Measurements from ENCODE around the gene GINS3. TPM values are rescaled to one million over a fixed set of nuclear protein-coding genes. Genes with fewer than 3 reads are reported as not detected.

GINS3 gene
- total RNA-seq, 3 donors from 2014 or later (not counting 1 experiment from before 2014, with no cell fraction given): 1.4 to 3.5 (median 2.2) TPM

DNA sequence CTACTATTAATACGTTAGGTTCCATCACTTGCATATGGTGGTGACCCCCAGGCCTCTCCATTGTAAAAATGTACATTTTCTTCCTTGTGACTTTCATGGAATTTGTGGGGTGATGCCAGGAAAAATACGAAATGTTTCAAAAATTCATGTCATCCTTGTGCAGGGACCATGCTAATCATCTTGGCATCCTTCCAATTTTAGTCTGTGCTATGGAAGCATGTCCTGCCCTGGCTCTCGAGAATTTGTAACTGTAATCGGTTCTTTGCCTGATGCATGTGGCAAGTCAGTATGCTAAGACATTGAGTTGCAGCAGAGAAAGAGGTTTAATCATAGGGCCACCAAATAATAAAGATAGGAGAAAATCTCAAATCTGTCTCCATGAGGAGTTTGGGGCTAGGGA lies 14.3 kb upstream of the GINS3 start:
- Mint-ChIP-seq H3K4me1 (no peaks in the 10 kb centered on the region), H3K9me3 (no peaks in the 10 kb centered on the region), H3K27ac (no peak overlapping the region), H3K27me3 (ENCODE audit: low read depth in 2 of 2) (peaks cover 13 to 40% of the 10 kb centered on the region in 2 donors), H3K4me3 (no peak overlapping the region), H3K36me3 (no peaks in the 10 kb centered on the region)
- 79% methylated on average over 4 of the region's 4 CpGs for WGBS (ENCODE audit: insufficient coverage)
- TF ChIP-seq, protein P1, sequence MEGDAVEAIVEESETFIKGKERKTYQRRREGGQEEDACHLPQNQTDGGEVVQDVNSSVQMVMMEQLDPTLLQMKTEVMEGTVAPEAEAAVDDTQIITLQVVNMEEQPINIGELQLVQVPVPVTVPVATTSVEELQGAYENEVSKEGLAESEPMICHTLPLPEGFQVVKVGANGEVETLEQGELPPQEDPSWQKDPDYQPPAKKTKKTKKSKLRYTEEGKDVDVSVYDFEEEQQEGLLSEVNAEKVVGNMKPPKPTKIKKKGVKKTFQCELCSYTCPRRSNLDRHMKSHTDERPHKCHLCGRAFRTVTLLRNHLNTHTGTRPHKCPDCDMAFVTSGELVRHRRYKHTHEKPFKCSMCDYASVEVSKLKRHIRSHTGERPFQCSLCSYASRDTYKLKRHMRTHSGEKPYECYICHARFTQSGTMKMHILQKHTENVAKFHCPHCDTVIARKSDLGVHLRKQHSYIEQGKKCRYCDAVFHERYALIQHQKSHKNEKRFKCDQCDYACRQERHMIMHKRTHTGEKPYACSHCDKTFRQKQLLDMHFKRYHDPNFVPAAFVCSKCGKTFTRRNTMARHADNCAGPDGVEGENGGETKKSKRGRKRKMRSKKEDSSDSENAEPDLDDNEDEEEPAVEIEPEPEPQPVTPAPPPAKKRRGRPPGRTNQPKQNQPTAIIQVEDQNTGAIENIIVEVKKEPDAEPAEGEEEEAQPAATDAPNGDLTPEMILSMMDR (IDR thresholded peaks at IDR 0.05): no peak
- DNase-seq (no peak), ATAC-seq (no peak)
- H3K27me3 ChIP-seq (ENCODE audit: control insufficient read depth, insufficient read depth, low read length): no peaks in the 10 kb centered on the region
- no peak overlapping the region for H3K27ac ChIP-seq (ENCODE audit: low read length)
- no peaks in the 10 kb centered on the region for H3K9me3 ChIP-seq (ENCODE audit: control insufficient read depth, insufficient read depth, low read length)
- intact Hi-C loops (cut with micrococcal nuclease): no loop called here
- H3K4me1 ChIP-seq (ENCODE audit: control insufficient read depth, insufficient read depth, low read length): no peaks in the 10 kb centered on the region
- H3K4me3 ChIP-seq (ENCODE audit: low read length): no peak overlapping the region
- H3K36me3 ChIP-seq (ENCODE audit: control insufficient read depth, insufficient read depth, low read length): no peaks in the 10 kb centered on the region

- no peak overlapping the region for H3K4me3 ChIP-seq (ENCODE audit: low read length)
- H3K27me3 ChIP-seq (ENCODE audit: control insufficient read depth, insufficient read depth, low read length): no peaks in the 10 kb centered on the region
- Mint-ChIP-seq H3K27ac (no peak overlapping the region), H3K36me3 (no peaks in the 10 kb centered on the region), H3K9me3 (no peaks in the 10 kb centered on the region), H3K27me3 (ENCODE audit: low read depth in 2 of 2) (peaks cover 11 to 36% of the 10 kb centered on the region in 2 donors), H3K4me3 (no peak overlapping the region), H3K4me1 (no peaks in the 10 kb centered on the region)
- DNase-seq: no peak
- H3K4me1 ChIP-seq (ENCODE audit: control insufficient read depth, insufficient read depth, low read length): no peaks in the 10 kb centered on the region
- no peaks in the 10 kb centered on the region for H3K36me3 ChIP-seq (ENCODE audit: control insufficient read depth, insufficient read depth, low read length)
- TF ChIP-seq, protein P1 (IDR thresholded peaks at IDR 0.05): no peak
- ATAC-seq: no peak
- intact Hi-C loops (cut with micrococcal nuclease): no loop called here
- no peaks in the 10 kb centered on the region for H3K9me3 ChIP-seq (ENCODE audit: control insufficient read depth, insufficient read depth, low read length)
- H3K27ac ChIP-seq (ENCODE audit: low read length): no peak overlapping the region
Observed at GRCh38 chr16:58378401-58378800, 13.9 kb upstream of the GINS3 start.

- H3K27me3 ChIP-seq (ENCODE audit: control insufficient read depth, insufficient read depth, low read length): no peaks in the 10 kb centered on the region
Observed at GRCh38 chr16:58379736-58380135, 12.5 kb upstream of the GINS3 start.

GRCh38 chr16:58381661-58382060 lies 10.6 kb upstream of the GINS3 start:
- no peaks in the 10 kb centered on the region for H3K9me3 ChIP-seq (ENCODE audit: control insufficient read depth, insufficient read depth, low read length)
- peaks cover 10 to 12% of the 10 kb centered on the region in 2 donors for H3K27me3 Mint-ChIP-seq (ENCODE audit: low read depth in 2 of 2)
- H3K36me3 Mint-ChIP-seq: no peaks in the 10 kb centered on the region
- no peak overlapping the region for H3K27ac ChIP-seq (ENCODE audit: low read length)
- H3K4me3 ChIP-seq (ENCODE audit: low read length): no peak overlapping the region
- WGBS (ENCODE audit: insufficient coverage): 100% methylated on average over 1 of the region's 1 CpG
- no peaks in the 10 kb centered on the region for H3K4me1 Mint-ChIP-seq
- H3K36me3 ChIP-seq (ENCODE audit: control insufficient read depth, insufficient read depth, low read length): no peaks in the 10 kb centered on the region
- H3K27ac Mint-ChIP-seq: no peak overlapping the region
- ATAC-seq (no peak), DNase-seq (no peak)
- H3K4me1 ChIP-seq (ENCODE audit: control insufficient read depth, insufficient read depth, low read length): no peaks in the 10 kb centered on the region
- intact Hi-C loops (cut with micrococcal nuclease): no loop called here
- H3K4me3 Mint-ChIP-seq: no peak overlapping the region
- TF ChIP-seq, protein P1 (IDR thresholded peaks at IDR 0.05): no peak
- H3K9me3 Mint-ChIP-seq: no peaks in the 10 kb centered on the region
- no peaks in the 10 kb centered on the region for H3K27me3 ChIP-seq (ENCODE audit: control insufficient read depth, insufficient read depth, low read length)

More at GRCh38 chr16:58379736-58380135, 12.5 kb upstream of the GINS3 start:
- Histone ChIP-seq H3K27ac (ENCODE audit: low read length) (no peak overlapping the region), H3K4me3 (ENCODE audit: low read length) (no peak overlapping the region), H3K4me1 (ENCODE audit: control insufficient read depth, insufficient read depth, low read length) (no peaks in the 10 kb centered on the region), H3K9me3 (ENCODE audit: control insufficient read depth, insufficient read depth, low read length) (no peaks in the 10 kb centered on the region), H3K36me3 (ENCODE audit: control insufficient read depth, insufficient read depth, low read length) (no peaks in the 10 kb centered on the region)
- intact Hi-C loops (cut with micrococcal nuclease): no loop called here
- Mint-ChIP-seq H3K9me3 (no peaks in the 10 kb centered on the region), H3K36me3 (no peaks in the 10 kb centered on the region), H3K4me1 (no peaks in the 10 kb centered on the region), H3K27ac (no peak overlapping the region), H3K4me3 (no peak overlapping the region), H3K27me3 (ENCODE audit: low read depth in 2 of 2) (peaks cover 9 to 24% of the 10 kb centered on the region in 2 donors)
- ATAC-seq: no peak
- no peak for DNase-seq
- WGBS (ENCODE audit: insufficient coverage): 92% methylated on average over 4 of the region's 4 CpGs
- TF ChIP-seq, protein P1 (IDR thresholded peaks at IDR 0.05): no peak
